ENCODE data around the gene SCUBE1. TPM values are rescaled to one million over a fixed set of nuclear protein-coding genes. Genes with fewer than 3 reads are reported as not detected.
A peak's percentile ranks its signal among the peaks of the same experiment; 100 is the strongest.

The SCUBE1 gene
- total and polyA plus RNA-seq, 2 of the 8 experiments (the other 6 are each of a cell fraction or from before 2014, with no cell fraction given) = 2.3 to 4.9 TPM

GRCh38 chr22:43225609-43226008 is 117.6 kb downstream of the SCUBE1 start:
- Histone ChIP-seq H3K4me3 (ENCODE audit: extremely low read depth in 1 of 4, insufficient read depth in 2 of 4, low read depth in 3 of 4, low read length in 4 of 4) (no peak overlapping the region), H3K4me1 (replicated peaks in 1 of 4; ENCODE audit: control insufficient read depth in 3 of 4, insufficient read depth in 4 of 4, low read length in 3 of 4) (peaks cover 0 to 19% (median 14%) of the 10 kb centered on the region in 4 experiments; a peak in 6 of 7 replicates), H3K36me3 (ENCODE audit: control insufficient read depth in 2 of 4, insufficient read depth in 4 of 4, low read length in 3 of 4) (no peaks in the 10 kb centered on the region), H3K14ac (ENCODE audit: insufficient read length) (no peak overlapping the region), H3K27me3 (replicated peaks in 1 of 4; ENCODE audit: control insufficient read depth in 3 of 4, extremely low read depth in 1 of 4, insufficient read depth in 3 of 4, low read length in 3 of 4) (peaks cover 0 to 4% (median 3%) of the 10 kb centered on the region in 4 experiments; a peak in 2 of 7 replicates), H3K9me3 (ENCODE audit: insufficient read depth in 2 of 2, low read depth in 1 of 2, low read length in 1 of 2) (no peaks in the 10 kb centered on the region), H2BK12ac (ENCODE audit: low read depth, low read length) (0 out of 2 replicates have a peak overlapping the region, but pooled peaks have one; percentile 17), H4K8ac (ENCODE audit: extremely low read depth, insufficient read depth, low read length) (no peak overlapping the region), H3K79me2 (ENCODE audit: control insufficient read depth in 1 of 2, insufficient read depth in 2 of 2, low read length in 2 of 2) (no peaks in the 10 kb centered on the region), H4K91ac (replicated peaks; ENCODE audit: insufficient read length, low read length) (no peak overlapping the region), H3K79me1 (ENCODE audit: low read depth, low read length) (no peaks in the 10 kb centered on the region), H3K27ac (ENCODE audit: low read depth, low read length) (no peak overlapping the region), H2BK5ac (ENCODE audit: low read depth, low read length) (0 out of 2 replicates have a peak overlapping the region, but pooled peaks have one; percentile 35), H3K4me2 (ENCODE audit: insufficient read depth in 1 of 2, low read depth in 2 of 2, low read length in 2 of 2) (0 out of 4 replicates have a peak overlapping the region, but pooled peaks of 1 of the 2 experiments have one; percentile 7), H2BK120ac (replicated peaks; ENCODE audit: low read depth, low read length) (no peak overlapping the region), H3K18ac (ENCODE audit: extremely low read depth, low read length) (no peak overlapping the region), H2AFZ (ENCODE audit: low read length) (no peak overlapping the region), H3K23ac (ENCODE audit: insufficient read length) (no peak overlapping the region), H3K56ac (replicated peaks; ENCODE audit: insufficient read length, low read depth, low read length) (no peak overlapping the region), H2AK5ac (ENCODE audit: low read depth, low read length) (0 out of 2 replicates have a peak overlapping the region, but pooled peaks have one; percentile 48), H2BK15ac (ENCODE audit: low read length) (no peak overlapping the region), H3K9ac (replicated peaks in 1 of 4; ENCODE audit: extremely low read depth in 1 of 4, low read depth in 3 of 4, low read length in 3 of 4) (no peak overlapping the region), H4K5ac (ENCODE audit: insufficient read length, low read depth, low read length) (no peak overlapping the region), H2BK20ac (ENCODE audit: low read length) (no peak overlapping the region), H3K23me2 (ENCODE audit: low read depth, low read length) (no peaks in the 10 kb centered on the region; the same call in 1 of the 2 replicates), H3K4ac (replicated peaks; ENCODE audit: insufficient read length, low read depth, low read length) (no peak overlapping the region), H4K20me1 (replicated peaks in 1 of 2; ENCODE audit: control insufficient read depth in 1 of 2, insufficient read depth in 2 of 2, low read length in 2 of 2) (no peaks in the 10 kb centered on the region)
- DNase-seq (ENCODE audit: low read depth in 1 of 2, low spot score in 2 of 2) (no peak), FAIRE-seq (no peak)
- TF ChIP-seq JUN (IDR thresholded peaks at IDR 0.05; ENCODE audit: low read depth, low read length) (no peak), CTBP2 (IDR thresholded peaks at IDR 0.05; ENCODE audit: borderline replicate concordance, insufficient read depth, insufficient read length, low read length) (no peak), SP2 (IDR thresholded peaks at IDR 0.05; ENCODE audit: low read length) (no peak), CHD1 (IDR thresholded peaks at IDR 0.05; ENCODE audit: low read depth, low read length) (no peak), TBP (IDR thresholded peaks at IDR 0.05; ENCODE audit: low read depth, low read length) (no peak), MAX (IDR thresholded peaks at IDR 0.05) (no peak), BCL11A (IDR thresholded peaks at IDR 0.05; ENCODE audit: low read depth in 2 of 2, low read length in 2 of 2) (no peak), YY1 (IDR thresholded peaks at IDR 0.05; ENCODE audit: low read depth, low read length) (no peak), ATF3 (IDR thresholded peaks at IDR 0.05; ENCODE audit: insufficient read depth, low read depth, low read length) (no peak), SP4 (IDR thresholded peaks at IDR 0.05; ENCODE audit: low read length) (no peak), SRF (IDR thresholded peaks at IDR 0.05; ENCODE audit: low read depth, low read length) (no peak)
- 89% methylated on average over 8 of the region's 8 CpGs; no CpG with 5 or more reads in 1 of the 2 experiments for WGBS, 2 experiments (ENCODE audit: extremely low coverage in 1 of 2, insufficient coverage in 1 of 2, insufficient read length in 1 of 2, insufficient replicate concordance in 2 of 2, low coverage in 1 of 2, low lambda C conversion rate in 2 of 2, missing lambda C conversion rate in 1 of 2)
- ChIA-PET POLR2A (ENCODE audit: partially characterized antibody) (interaction anchor here (0.6 to 2.2 kb wide), 2 partner anchors 12 to 31 kb away, joined by 3 to 5 read pairs; no protein-coding TSS in a partner anchor), CTCF (ENCODE audit: partially characterized antibody) (interaction anchor here (1.0 to 26.8 kb wide), 5 partner anchors 11 to 121 kb away, joined by 3 to 388 read pairs (median 104); partner anchors contain the start of gene TTLL12)
